NCI-H1048 (cell line): Measurements from ENCODE around the gene HIPK2.
"Not testable (repeated sequence)": the region's sequence is repeated elsewhere in the genome, so short reads cannot be mapped to it uniquely, and the experiment has no call there.

ENCODE experiments used
- DNase-seq: peaks from one replicate; lab custom pipeline; 2025; lab: John Stamatoyannopoulos, UW

HIPK2 gene

DNA sequence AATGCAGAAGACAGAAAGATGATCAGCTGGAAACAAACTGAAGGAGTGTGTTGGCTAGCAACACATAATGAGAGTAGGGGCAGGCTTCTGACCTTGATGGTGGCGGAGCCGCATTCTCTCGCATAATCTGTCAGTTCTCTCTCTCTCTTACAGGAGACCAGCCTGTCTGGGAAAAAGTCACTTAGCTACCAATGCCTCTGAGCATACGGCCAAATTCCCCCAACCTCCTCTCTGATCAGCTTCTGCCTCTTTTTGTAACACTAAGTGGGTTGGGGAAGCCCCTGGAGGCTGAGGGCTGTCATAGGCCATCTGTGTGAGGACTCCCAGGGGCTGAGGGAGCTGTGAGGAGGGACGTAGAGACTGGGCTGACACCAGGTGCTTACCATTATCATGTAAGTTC is 104.6 kb downstream of the HIPK2 start:
- DNase-seq, result no peak

DNA sequence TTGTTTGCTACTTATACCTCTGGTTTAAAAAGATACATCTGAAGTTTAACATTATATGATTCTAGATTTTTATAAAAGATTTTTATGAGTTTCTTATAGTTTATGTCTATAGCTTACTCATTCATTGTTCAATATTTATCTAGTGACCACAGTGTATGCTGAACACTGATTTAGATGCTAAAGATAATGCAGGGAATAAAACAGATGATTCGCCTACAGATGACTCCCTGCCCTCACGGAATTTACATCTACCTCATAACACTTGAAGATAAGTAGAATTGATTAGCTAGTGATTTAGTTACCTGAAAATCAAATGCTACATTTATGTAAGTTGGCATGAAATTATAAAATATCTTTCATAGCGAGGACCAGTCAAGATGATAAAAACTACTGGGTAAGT is 105.8 kb downstream of the HIPK2 start:
- DNase-seq, result no peak

DNA sequence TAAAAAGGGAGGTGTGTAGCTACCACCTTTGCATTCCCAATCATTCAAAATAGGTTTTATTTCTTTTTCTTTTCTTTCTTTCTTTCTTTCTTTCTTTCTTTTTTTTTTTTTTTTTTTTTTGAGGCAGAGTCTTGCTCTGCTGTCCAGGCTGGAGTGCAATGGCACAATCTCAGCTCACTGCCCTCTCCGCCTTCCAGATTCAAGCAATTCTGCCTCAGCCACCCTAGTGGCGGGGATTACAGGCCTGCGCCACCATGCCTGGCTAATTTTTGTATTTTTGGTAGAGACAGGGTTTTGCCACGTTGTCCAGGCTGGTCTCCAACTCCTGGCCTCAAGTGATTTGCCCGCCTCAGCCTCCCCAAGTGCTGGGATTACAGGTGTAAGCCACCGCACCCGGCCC is 107.1 kb downstream of the HIPK2 start:
- not testable (repeated sequence) for DNase-seq

DNA sequence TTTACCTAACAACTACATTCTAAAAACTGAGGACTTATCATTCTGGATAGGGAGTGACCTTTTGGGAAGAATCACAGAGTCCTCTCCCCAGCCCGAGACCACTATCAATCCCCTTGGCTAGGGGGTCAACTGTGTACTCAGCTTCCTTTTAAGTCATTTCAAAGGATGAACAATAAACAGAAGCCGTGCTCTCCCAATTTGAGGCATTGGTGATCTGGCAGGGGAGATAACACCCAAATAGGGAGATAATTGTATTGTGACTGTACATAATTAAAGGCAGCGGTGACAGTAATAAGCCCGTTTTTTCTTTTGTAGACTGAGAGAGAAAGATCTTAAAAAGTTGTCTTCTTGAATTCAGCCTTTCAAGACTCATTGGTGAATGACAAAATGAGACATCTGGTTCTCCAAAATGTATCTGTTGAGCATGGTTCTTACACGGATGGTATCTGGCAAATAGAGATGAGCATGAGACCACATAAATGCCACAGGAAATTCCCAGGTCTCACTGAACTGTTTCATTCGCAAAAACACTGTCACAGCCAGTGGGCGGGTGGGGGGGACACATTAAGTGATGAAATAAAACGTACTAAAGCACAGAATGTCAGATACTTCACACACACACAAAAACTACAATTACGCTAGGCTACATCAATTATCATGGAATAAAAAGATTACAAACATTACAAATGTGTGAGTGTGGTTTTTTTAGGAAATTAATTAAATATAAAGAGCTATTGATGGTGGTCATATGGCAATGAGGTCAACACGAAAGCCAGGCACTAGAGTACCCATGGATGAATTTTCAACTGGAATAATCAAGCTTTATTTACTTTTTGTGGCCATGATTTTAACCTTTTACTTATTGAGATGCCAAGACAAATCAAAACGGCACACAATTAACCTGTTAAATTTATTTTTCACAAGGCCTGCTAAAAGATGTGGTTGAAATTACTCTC is 108.4 kb downstream of the HIPK2 start:
- no peak for DNase-seq

DNA sequence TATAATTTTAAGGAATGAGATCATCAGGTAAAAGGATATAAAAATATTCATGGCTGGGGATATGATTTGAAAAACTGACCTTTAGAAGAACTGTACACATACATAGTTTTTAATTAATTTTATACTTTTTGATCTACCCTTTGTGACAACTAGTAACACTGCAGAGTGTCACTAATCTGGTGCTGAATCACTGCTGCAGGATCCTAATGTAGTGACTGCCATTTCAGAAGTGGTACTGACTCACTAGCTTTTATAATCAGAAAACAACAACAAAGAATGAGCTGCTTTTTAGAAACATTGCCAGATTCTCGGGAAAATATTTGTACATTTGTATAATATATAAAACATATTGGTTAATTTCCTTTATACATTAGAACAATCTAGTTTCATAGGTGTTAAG is 110.4 kb downstream of the HIPK2 start:
- DNase-seq, result no peak

DNA sequence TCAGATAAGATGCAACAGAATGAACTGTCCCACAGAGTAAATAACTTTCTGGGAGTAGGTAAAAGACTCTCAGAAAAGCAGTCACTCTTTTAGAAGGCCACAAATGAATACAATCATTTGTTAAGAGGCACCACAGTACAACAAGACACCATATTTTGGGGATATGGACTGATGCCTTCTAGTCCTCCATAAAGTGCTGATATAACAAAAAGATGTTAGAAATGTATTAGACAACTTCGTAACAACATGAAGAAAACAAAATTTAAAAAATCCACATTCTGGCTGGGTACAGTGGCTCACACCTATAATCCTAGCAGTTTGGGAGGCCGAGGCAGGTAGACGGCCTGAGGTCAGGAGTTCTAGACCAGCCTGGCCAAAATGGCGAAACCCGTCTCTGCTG is 111.3 kb downstream of the HIPK2 start:
- no peak for DNase-seq

DNA sequence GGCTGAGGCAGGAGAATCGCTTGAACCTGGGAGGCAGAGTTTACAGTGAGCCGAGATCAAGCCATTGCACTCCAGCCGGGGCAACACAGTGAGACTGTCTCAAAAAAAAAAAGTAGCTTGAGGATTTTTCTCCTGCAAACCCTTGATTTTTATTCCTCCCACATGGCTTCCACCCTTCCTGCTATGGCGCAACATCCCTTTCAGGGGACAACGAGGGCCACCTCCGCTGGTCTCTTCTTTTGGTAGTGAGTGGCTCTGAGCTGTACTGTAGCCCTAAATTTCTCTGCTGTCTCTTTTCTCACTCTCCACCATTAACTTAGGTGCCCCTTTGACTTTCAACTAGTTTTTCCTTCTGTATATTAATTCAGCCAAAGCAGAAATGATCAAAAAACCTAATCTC is 113.4 kb downstream of the HIPK2 start:
- no peak for DNase-seq

DNA sequence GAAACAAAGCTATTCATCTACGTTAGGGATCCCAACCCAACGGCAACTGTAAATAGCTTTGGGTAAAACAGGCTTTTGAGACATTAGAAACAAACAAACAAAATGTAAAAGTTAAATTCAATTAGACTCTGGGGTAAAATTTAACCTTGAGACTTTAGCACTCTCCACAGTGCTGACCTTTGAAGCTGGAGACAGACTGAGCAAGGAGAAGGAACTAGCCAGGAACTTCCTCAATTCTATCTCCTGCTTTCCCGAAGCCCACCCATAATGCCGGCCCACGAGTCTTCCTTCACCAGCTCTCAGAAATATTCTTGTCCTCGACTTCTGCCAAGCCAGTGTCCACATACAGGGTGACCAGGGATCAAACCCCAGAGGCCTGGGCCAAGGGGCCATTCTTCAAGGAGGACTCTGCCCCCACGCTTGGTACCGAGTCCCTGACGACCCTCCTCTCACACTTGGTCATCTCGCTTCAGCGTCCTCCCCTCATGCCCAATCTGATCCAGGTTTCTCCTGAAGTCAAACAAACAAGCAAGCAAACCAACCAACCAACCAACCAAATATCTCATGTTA is 114.1 kb downstream of the HIPK2 start:
- DNase-seq, result no peak

DNA sequence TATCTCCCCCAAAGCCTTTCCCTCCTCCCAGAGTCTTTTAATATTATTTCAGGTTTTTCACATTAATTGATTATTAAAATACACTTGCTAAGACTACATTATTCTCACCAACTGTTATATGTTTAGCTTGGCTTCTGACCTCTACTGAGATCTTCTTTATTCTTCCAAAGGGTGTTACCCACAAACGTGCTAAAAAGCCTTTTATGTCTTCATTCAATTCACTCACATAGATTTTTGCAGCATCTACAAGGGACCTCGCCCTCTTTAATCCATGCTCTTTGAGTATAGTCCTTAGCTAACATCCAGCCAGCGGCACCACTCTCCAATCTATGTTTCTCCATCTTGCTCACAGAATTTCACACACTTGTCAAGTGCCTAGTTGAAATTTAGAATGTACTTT is 115.9 kb downstream of the HIPK2 start:
- DNase-seq, result no peak

DNA sequence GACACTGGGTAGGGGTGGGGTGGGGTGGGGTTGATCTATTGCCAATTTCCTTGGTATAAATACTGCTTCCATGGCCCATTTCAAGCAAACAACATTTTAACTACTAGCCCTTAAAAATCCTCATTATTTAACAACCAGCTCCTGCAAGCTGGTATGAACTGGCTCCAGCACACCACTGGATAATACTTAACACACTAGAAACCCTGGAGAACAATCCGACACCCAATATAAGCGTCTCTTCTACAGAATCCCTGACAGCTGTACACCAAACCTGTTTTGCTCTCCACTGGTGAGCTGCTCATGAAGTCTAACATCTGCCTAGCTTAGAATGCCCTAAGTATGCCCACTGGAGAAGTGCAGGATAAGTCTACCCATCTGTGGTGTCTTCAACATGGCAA is 116.8 kb downstream of the HIPK2 start:
- no peak for DNase-seq

DNA sequence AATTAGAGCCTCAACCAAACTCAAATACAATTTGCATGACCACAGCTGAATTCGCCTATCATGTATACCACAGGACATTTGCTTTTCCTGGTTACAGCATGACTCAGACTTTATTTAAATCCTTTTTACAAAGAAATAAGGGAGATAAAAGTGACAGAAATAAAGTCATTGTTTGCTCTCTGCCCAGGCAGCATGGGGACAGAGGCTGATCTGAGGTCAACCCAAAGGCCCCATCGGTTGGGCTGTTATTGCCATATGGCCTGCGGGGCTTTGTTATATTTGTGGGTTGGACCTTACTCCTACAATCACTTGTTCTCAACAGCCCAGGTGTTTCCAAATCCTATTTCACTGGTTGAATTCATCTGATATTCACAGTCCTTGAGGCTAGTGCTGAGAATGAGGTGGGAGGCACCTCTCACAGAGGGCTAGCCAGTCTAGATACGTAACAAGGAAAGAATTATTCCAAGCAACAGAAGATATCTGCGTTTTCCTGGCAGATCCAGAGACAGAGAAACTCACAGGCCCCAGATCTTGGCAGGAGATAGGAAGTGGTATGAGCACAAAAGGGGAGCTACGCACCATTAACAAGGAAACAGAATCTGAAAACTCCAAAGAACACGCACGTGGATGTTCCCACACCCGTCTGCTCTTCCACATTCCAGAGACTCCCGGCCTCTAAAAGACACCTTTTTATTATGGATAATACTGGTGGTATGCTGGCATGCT is 117.3 kb downstream of the HIPK2 start:
- DNase-seq, result no peak

DNA sequence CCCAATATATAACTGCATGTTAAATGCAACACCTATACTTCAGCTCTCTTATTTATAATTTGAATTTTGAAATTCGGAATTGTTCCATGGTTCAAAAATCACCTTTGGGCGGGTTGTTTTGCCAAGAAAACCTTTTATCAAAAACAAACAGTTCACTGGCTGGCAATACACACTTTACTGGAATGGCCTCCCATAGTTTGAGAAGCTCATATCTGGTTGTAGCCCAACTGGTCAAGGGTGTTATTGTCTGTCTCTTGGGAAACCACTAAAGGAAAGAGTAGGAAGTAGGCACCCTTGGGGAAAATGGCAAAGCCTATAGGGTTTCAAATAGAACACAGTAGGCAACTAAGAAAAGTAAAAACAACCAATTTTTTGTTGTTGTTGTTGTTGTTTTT is 117.9 kb downstream of the HIPK2 start:
- no peak for DNase-seq

DNA sequence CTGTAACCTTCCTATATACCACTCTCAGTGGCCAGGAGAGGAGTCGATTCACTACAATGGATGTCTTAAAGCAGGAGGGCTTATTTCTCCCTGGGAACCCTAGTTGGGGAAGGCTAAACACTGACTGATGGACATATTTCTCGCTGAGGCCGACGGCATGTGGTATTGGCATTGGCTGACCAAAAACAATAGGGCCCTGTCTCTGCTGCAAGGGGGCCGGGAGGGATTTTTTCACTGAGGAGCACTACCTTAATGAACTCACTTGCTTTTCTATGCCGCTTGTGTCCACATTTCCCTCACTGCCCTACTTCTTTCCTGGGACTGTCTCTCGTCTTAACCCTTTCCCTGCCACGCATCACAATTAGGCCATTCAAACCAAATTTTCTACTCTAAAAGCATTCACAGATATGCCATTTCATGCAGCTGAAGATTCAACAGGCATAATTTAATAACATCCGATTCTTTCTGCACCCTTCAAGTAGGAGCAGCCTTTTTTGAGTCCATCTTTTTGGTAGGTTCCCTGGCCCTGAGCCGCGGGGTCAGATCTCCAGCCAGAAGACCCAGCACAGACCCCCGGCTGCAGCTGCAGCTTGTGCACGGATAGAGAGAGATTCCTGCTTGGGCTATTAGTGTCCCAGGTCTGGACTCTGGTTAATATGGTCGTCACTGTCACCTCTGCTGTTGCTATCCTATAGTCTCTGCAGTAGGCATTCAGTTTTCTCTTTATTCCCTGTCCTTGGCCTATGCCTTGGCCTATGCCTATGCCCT is 118.7 kb downstream of the HIPK2 start:
- DNase-seq, result no peak

DNA sequence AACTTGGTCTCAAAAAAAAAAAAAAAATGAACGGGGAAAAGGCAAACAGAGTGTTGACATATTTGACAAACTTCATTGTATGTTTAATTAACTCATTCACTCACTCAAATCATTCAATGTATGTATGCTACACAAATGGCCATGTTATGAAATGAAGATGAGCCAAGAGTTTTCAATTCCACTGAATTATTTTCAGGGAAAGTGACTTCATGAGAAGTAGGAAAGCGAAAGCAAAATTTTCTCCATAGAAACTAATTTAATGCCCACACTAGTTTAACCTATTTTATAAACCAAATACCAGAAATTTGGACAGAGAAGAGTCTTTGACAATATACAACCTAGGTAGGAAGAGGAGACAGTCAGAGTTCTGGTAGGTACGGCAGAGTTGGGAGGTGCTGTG is 119.5 kb downstream of the HIPK2 start:
- DNase-seq, result no peak

DNA sequence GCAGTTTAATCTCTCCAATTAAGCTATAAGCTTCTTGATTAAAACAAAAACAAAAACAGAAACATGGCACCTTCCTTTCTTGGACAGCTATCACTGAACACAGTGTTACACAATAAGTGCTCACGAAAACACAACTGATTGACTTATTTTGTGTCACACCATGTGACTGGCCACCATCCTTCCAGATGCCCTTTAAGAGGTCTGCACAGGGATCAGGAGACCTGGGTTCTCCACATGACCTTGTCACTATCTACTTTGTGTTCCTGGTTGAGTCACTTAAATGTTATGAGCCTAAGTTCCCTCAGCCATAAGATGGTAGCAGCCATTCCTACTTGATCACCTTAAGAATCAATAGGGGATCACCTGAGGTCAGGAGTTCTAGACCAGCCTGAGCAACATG is 120.1 kb downstream of the HIPK2 start:
- no peak for DNase-seq

DNA sequence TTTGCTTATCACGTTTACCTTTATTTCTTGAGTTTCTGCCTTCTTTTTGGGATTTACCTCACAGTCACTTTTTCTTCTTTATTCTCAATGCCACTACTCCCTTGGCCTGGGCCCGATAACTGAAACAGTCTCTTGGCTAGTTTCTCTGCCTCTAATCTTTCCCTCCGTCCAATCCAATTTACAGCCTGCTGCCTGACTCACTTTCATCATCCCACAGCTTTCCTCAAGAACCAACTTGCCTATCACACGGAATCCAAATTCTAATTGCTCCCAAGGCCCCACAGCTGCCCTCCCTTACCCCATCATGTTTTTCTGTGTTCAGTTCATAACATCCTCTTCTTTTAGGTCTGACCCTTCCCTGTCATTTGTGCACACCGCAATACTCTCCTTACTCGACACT is 121.4 kb downstream of the HIPK2 start:
- no peak for DNase-seq

DNA sequence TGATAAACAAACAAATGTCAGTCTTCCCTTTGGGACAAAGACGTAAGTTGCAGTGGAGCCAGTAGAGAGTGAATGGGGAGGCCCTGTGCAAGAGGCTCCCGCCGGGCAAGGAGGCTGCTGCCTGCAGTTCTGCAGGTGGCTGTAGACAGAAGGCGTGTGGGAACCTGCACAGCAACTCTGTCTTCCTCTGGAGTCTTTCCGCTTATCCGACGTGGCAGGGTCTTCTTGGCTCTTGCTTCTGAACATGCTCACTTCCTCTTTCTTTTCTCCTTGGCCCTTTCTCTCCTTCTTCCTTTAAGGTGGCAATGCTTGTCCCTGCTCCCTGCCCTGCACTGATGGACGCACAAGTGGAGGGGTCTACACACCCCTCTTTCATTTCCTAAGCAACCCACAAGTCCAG is 122.5 kb downstream of the HIPK2 start:
- DNase-seq, result no peak

DNA sequence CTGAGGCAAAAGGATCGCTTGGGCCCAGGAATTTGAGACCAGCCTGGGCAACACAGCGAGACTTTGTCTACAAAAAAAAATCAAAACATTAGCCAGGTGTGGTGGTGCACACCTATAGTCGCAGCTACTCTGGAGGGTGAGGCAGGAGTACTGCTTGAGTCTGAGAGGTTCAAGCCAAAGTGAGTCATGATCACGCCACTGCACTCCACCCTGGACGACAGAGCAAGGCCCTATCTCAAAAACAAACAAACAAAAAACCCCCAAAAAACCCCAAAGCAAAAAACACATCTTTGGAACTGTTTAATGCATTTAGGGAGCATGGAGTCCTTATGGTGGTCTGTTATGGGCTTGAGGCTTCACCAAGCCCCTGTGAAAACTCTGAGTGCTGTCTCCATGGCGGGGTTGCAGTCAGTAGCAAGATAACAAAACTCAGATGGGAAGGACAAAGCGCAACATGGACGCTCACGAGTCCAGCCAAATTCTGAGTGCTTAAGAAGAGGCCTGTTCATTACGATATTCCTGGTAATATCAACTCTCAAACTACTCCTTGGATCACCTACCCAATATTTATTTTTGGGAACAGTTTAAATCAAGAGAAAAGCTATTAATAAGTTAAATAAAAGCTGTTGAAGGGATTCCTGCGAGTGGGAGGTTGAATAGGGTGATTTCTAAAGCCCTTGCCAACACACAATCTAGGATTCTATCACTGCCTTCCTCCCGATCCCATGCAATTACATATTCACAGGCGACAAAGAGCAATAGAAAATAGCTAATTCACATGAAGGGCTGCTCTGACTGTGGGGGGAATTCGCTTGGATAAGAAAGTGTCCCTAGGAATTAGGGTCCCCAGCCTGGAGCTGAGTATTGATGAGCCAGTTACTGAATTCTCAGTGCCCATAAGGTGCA is 123.3 kb downstream of the HIPK2 start:
- no peak for DNase-seq

DNA sequence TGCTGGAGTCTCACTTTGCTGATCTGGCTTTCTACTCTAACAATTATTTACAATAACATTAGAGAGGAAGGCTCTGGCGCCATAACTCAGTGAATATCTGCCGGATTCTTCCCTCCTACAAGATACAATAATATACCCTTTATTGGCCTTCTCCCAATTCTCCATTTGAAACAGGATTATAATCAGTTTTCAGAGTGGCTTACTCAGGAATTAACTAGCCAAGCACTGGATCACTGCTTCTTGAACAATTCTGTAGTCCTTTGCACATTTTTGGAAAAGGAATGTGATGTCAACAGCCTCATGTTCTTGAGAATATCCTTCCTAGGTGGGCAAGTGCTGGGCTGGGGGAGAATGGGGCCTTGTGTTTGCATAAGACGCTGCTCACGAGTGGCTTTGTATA is 125.9 kb downstream of the HIPK2 start:
- no peak for DNase-seq

DNA sequence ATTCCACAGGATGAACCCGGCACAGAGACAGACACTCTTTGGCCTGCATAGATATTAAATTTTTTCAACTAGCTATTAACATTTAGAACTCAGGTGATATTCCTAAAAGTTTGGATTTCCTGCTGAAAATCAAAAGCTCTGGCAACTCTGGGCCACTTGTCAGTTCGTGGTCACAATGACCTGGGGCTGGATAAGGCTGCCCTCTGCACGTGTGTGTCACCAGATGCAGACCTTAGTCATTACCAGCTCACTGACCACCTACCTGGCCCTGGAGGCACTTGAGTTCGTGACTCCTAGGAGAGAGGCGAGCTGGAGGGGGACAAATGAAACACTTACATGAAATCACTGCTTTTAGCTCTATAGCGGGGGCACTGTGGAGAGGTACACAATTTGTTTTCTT is 126.5 kb downstream of the HIPK2 start:
- no peak for DNase-seq

DNA sequence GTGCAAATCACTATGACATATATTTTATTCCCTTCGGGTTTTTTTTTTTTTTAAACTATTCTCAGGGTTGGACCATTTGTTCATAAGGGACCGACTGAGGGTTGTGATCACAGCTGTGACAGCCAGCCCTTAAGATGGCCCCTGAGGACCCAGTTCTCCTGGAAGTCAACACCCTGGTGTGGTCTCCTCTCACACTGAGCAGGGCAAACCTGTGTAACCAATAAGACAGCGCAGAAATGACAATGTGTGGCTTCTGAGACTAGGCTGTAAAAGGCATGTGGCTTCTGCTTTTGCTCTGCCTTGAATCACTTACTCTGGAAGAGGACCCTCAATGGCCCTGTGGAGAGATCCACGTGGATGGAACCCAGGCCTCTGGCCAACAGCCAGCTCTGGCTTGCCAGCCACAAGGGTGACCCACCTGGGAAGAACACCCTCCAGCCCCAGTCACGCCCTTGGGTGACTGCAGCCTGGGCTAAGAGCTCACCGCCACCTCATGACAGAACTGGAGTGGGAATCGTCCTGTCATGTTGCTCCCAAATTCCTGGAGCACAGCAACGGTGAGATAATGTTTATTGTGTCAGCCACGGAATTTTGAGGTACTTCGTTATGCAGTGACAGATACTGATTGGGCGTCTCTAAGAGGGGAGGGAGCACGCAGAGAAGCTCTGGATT is 127.2 kb downstream of the HIPK2 start:
- DNase-seq, result no peak
